HCT116 (cell line): ENCODE data around the gene TSPAN6. TPM values are rescaled to one million over a fixed set of nuclear protein-coding genes. Genes with fewer than 3 reads are reported as not detected.

Experiments used
- ATAC-seq: fragments of 200-7000 bp; cut with Tn5 transposase; 2 replicates; pipeline ENCODE4 v1.9.1; 2020; ENCODE audit warnings: mild to moderate bottlenecking, moderate library complexity
- BruUV-seq: library from RNA; stranded (reverse); fragments of 400-500 nt; replicated peaks from 2 replicates; lab custom pipeline; 2021; lab: Mats Ljungman, UMichigan
- CTCF ChIA-PET: fragments of 300-600 bp; sonication (Branson Sonifier 250); formaldehyde crosslinking; loops from one replicate; lab custom pipeline; 2021; ENCODE audit warnings: antibody characterized with exemption; lab: Charles Lee
- POLR2A ChIA-PET: fragments of 300-600, 350-600 bp; sonication (Branson Sonifier 250); formaldehyde crosslinking; loops from one replicate; lab custom pipeline; 2021; ENCODE audit warnings: antibody characterized with exemption; lab: Charles Lee
- RAD21 ChIA-PET, 2 experiments: fragments of 300-600 bp; sonication (Branson Sonifier 250); formaldehyde crosslinking; loops; one replicate each; lab custom pipeline; 2023; ENCODE audit warnings: low total read pairs in 2 of 2; ENCODE audit not compliant: uncharacterized antibody in 2 of 2, unreplicated experiment in 2 of 2, low non-redundant PET in 1 of 2; lab: Charles Lee
- DNase-seq: peaks from one replicate; pipeline ENCODE4 v3.0.0-alpha.2; 2010; ENCODE audit warnings: low read depth, low spot score
- H2AFZ ChIP-seq: fragments of 200-600 bp; shearing (Covaris generic), sonication (generic); 2 replicates; pipeline ENCODE4 v1.6.1; 2017; ENCODE audit warnings: low read depth, mixed run types, mixed read lengths, antibody characterized with exemption, low read length; ENCODE audit not compliant: poor library complexity, severe bottlenecking
- H3K27ac ChIP-seq: 2 replicates; pipeline ENCODE4 v1.5.1; 2012; ENCODE audit warnings: low read depth, low read length
- H3K27me3 ChIP-seq: fragments of 200-600 bp; sonication (generic); 2 replicates; pipeline ENCODE4 v1.6.1; 2016; ENCODE audit warnings: mixed run types, low read length, mixed read lengths; ENCODE audit not compliant: insufficient read depth
- H3K36me3 ChIP-seq, 2 experiments: fragments of 200-500 bp in 1 of 2; fragments of 200-600 bp in 1 of 2; sonication (Bioruptor generic) in 1 of 2; sonication (generic) in 1 of 2; 2 replicates each; pipeline versions ENCODE4 v1.5.1 to v1.6.1; 2014 to 2016; ENCODE audit warnings: low read length in 2 of 2, inconsistent platforms in 1 of 2, mixed read lengths in 1 of 2, mixed run types in 1 of 2; ENCODE audit not compliant: insufficient read depth in 2 of 2, control insufficient read depth in 1 of 2
- H3K4me1 ChIP-seq, 2 experiments: fragments of 200-600 bp in 1 of 2; sonication (generic) in 1 of 2; 2 replicates each; pipeline versions ENCODE4 v1.5.1 to v1.6.1; 2012 to 2017; ENCODE audit warnings: low read length in 2 of 2, inconsistent platforms in 1 of 2, mild to moderate bottlenecking in 1 of 2, mixed read lengths in 1 of 2, mixed run types in 1 of 2, moderate library complexity in 1 of 2; ENCODE audit not compliant: insufficient read depth in 2 of 2, control insufficient read depth in 1 of 2
- H3K4me2 ChIP-seq: fragments of 200-600 bp; sonication (generic); 2 replicates; pipeline ENCODE4 v1.6.1; 2017; ENCODE audit warnings: mixed run types, low read length, mixed read lengths
- H3K4me3 ChIP-seq, 2 experiments: fragments of 200-600 bp in 1 of 2; sonication (generic) in 1 of 2; replicated peaks in 1 of 2; 2 replicates each; pipeline ENCODE4 v1.5.1; 2011 to 2016; ENCODE audit warnings: low read length in 2 of 2, control low read depth in 1 of 2, low read depth in 1 of 2, mild to moderate bottlenecking in 1 of 2, mixed read lengths in 1 of 2, mixed run types in 1 of 2
- H3K79me2 ChIP-seq: fragments of 200-600 bp; sonication (generic); 2 replicates; pipeline ENCODE4 v1.6.1; 2017; ENCODE audit warnings: mild to moderate bottlenecking, mixed run types, low read length, moderate library complexity, mixed read lengths; ENCODE audit not compliant: insufficient read depth
- H3K9ac ChIP-seq: fragments of 200-600 bp; sonication (generic); 2 replicates; pipeline ENCODE4 v1.6.1; 2016; ENCODE audit warnings: low read length, mixed read lengths
- H3K9me2 ChIP-seq: fragments of 200-600 bp; sonication (generic), shearing (Covaris generic); 2 replicates; pipeline ENCODE4 v1.6.1; 2017; ENCODE audit warnings: mixed run types, mild to moderate bottlenecking, moderate library complexity; ENCODE audit not compliant: insufficient read depth
- H3K9me3 ChIP-seq, 2 experiments: fragments of 200-500 bp in 1 of 2; fragments of 200-600 bp in 1 of 2; sonication (Bioruptor generic) in 1 of 2; sonication (generic) in 1 of 2; 2 replicates each; pipeline ENCODE4 v1.6.1; 2014 to 2017; ENCODE audit warnings: low read length in 2 of 2, mixed read lengths in 2 of 2, inconsistent platforms in 1 of 2, low read depth in 1 of 2, mild to moderate bottlenecking in 1 of 2, mixed run types in 1 of 2, moderate library complexity in 1 of 2; ENCODE audit not compliant: control insufficient read depth in 1 of 2, insufficient read depth in 1 of 2
- H4K20me1 ChIP-seq: fragments of 200-600 bp; sonication (generic), shearing (Covaris generic); 2 replicates; pipeline ENCODE4 v1.6.1; 2017; ENCODE audit warnings: mixed run types, mild to moderate bottlenecking, moderate library complexity; ENCODE audit not compliant: insufficient read depth
- CBX3 ChIP-seq: IDR thresholded peaks from 2 replicates; pipeline ENCODE4 v1.6.1; 2012; ENCODE audit warnings: low read depth
- CTCF ChIP-seq, 3 experiments: fragments of 200-600 bp in 1 of 3; sonication (generic) in 1 of 3; IDR thresholded peaks in 2 of 3; conservative IDR thresholded peaks in 1 of 3; 2 replicates each; pipeline ENCODE4 v1.5.1; 2012 to 2017; ENCODE audit warnings: low read depth in 2 of 3, low read length in 2 of 3, antibody characterized with exemption in 1 of 3, borderline replicate concordance in 1 of 3, control low read depth in 1 of 3, mild to moderate bottlenecking in 1 of 3, mixed read lengths in 1 of 3, mixed run types in 1 of 3, moderate library complexity in 1 of 3; ENCODE audit not compliant: insufficient read depth in 1 of 3
- EGR1 ChIP-seq: IDR thresholded peaks from 2 replicates; pipeline ENCODE4 v1.6.1; 2012; ENCODE audit warnings: low read depth
- EZH2phosphoT487 ChIP-seq: fragments of 200-600 bp; IDR thresholded peaks from 2 replicates; pipeline ENCODE4 v1.6.1; 2018; ENCODE audit warnings: antibody characterized with exemption, borderline replicate concordance
- JUND ChIP-seq: IDR thresholded peaks from 2 replicates; pipeline ENCODE4 v1.6.1; 2012
- MAX ChIP-seq: IDR thresholded peaks from 2 replicates; pipeline ENCODE4 v1.6.1; 2012
- POLR2A ChIP-seq: IDR thresholded peaks from 2 replicates; pipeline ENCODE4 v1.7.0; 2011; ENCODE audit warnings: borderline replicate concordance; ENCODE audit not compliant: insufficient read depth, insufficient read length; ENCODE audit errors: extremely low read depth
- RAD21 ChIP-seq: IDR thresholded peaks from 2 replicates; pipeline ENCODE4 v1.6.1; 2012; ENCODE audit warnings: low read depth, mild to moderate bottlenecking
- REST ChIP-seq: IDR thresholded peaks from 2 replicates; pipeline ENCODE4 v1.6.1; 2012; ENCODE audit warnings: low read depth
- SIN3A ChIP-seq: IDR thresholded peaks from 2 replicates; pipeline ENCODE4 v1.6.1; 2012; ENCODE audit warnings: low read depth
- SP1 ChIP-seq: IDR thresholded peaks from 2 replicates; pipeline ENCODE4 v1.6.1; 2012; ENCODE audit warnings: low read depth
- SRF ChIP-seq: IDR thresholded peaks from 2 replicates; pipeline ENCODE4 v1.6.1; 2012; ENCODE audit warnings: low read depth
- ZFX ChIP-seq: fragments of 450-650 bp; IDR thresholded peaks from 2 replicates; pipeline ENCODE4 v1.6.1; 2017
- ZNF274 ChIP-seq: fragments of 200-500 bp; sonication (Bioruptor generic); IDR thresholded peaks from 2 replicates; pipeline ENCODE4 v1.6.1; 2014; ENCODE audit warnings: mild to moderate bottlenecking, low read depth, low read length, inconsistent platforms
- intact Hi-C: fragments of 100-400 bp; cut with micrococcal nuclease; formaldehyde crosslinking; loops from 2 replicates; pipeline ENCODE4 v1.10.0; 2022
- total RNA-seq: library from RNA; stranded (reverse); gene quantifications from one replicate; pipeline ENCODE4 v1.2.1, GENCODE V29; 2021; ENCODE audit not compliant: unreplicated experiment

The TSPAN6 gene
- total RNA-seq, 1 experiment from 2014 or later = 25.0 TPM

GRCh38 chrX:100647739-100648138, 11.1 kb upstream of the TSPAN6 start:
- ChIA-PET CTCF (no interaction called here), POLR2A (interaction anchor here (1.7 kb wide), 1 partner anchor 11 kb away, joined by 5 read pairs; the partner anchor contains the start of gene TSPAN6), RAD21 (no interaction called here)
- Histone ChIP-seq H3K4me1 (peaks cover 18 to 61% of the 10 kb centered on the region in 2 experiments), H3K36me3 (no peaks in the 10 kb centered on the region), H3K4me2 (no peak overlapping the region), H3K4me3 (no peak overlapping the region), H4K20me1 (no peaks in the 10 kb centered on the region), H3K27me3 (no peaks in the 10 kb centered on the region), H3K9me3 (no peaks in the 10 kb centered on the region), H3K79me2 (no peaks in the 10 kb centered on the region), H3K27ac (no peak overlapping the region), H3K9ac (no peak overlapping the region), H3K9me2 (no peaks in the 10 kb centered on the region), H2AFZ (no peak overlapping the region)
- intact Hi-C loops = no loop called here
- no peak for TF ChIP-seq ZFX
- no peak for TF ChIP-seq SP1
- no TSS peak for BruUV-seq
- ATAC-seq (no peak), DNase-seq (no peak)

GRCh38 chrX:100647095-100647494, 10.5 kb upstream of the TSPAN6 start:
- no peak for TF ChIP-seq CTCF (IDR thresholded peaks at IDR 0.05 in 2 of 3, conservative IDR thresholded peaks at IDR 0.05 in 1 of 3; ENCODE audit: borderline replicate concordance in 1 of 3, insufficient read depth in 1 of 3, low read depth in 2 of 3, low read length in 2 of 3)
- no peak for TF ChIP-seq ZNF274
- TF ChIP-seq CBX3 = no peak
- TF ChIP-seq SRF = no peak
- TF ChIP-seq SIN3A = no peak
- no peak for TF ChIP-seq EGR1
- TF ChIP-seq EZH2phosphoT487 = no peak
- TF ChIP-seq SP1 = no peak
- no peak for TF ChIP-seq POLR2A
- TF ChIP-seq RAD21 = no peak
- no peak for TF ChIP-seq MAX
- TF ChIP-seq JUND = no peak
- no peak for TF ChIP-seq REST
- no peak for ATAC-seq
- CTCF ChIA-PET = interaction anchor here (0.8 to 1.5 kb wide), 2 partner anchors 24 to 32 kb away, joined by 3 to 5 read pairs; no protein-coding TSS in a partner anchor
- intact Hi-C loops = no loop called here
- H3K27me3 ChIP-seq = no peaks in the 10 kb centered on the region
- no peaks in the 10 kb centered on the region for H4K20me1 ChIP-seq
- no peak for DNase-seq
- no peaks in the 10 kb centered on the region for H3K79me2 ChIP-seq
- BruUV-seq = no TSS peak
- no peak overlapping the region for H2AFZ ChIP-seq
- no peaks in the 10 kb centered on the region for H3K36me3 ChIP-seq
- no peaks in the 10 kb centered on the region for H3K9me2 ChIP-seq
- no peak overlapping the region for H3K4me3 ChIP-seq
- peaks cover 19 to 68% of the 10 kb centered on the region in 2 experiments for H3K4me1 ChIP-seq
- no peak overlapping the region for H3K4me2 ChIP-seq
- RAD21 ChIA-PET = no interaction called here
- no peak overlapping the region for H3K27ac ChIP-seq
- H3K9ac ChIP-seq = no peak overlapping the region
- POLR2A ChIA-PET = interaction anchor here (1.7 kb wide), 1 partner anchor 10 kb away, joined by 5 read pairs; the partner anchor contains the start of gene TSPAN6
- H3K9me3 ChIP-seq = no peaks in the 10 kb centered on the region
